IPS-15b (cell line): ENCODE measurements around the gene POLE3.
"Not testable (repeated sequence)": the region's sequence is repeated elsewhere in the genome, so short reads cannot be mapped to it uniquely, and the experiment has no call there.

Source experiments
- H3K27me3 ChIP-seq: one replicate; pipeline ENCODE4 v1.6.1; 2013; ENCODE audit warnings: low read length; ENCODE audit not compliant: control insufficient read depth, insufficient read depth
- H3K36me3 ChIP-seq: one replicate; pipeline ENCODE4 v1.6.1; 2013; ENCODE audit warnings: low read length; ENCODE audit not compliant: control insufficient read depth, insufficient read depth
- H3K4me1 ChIP-seq: one replicate; pipeline ENCODE4 v1.6.1; 2013; ENCODE audit warnings: mild to moderate bottlenecking, low read length; ENCODE audit not compliant: control insufficient read depth, insufficient read depth
- H3K4me3 ChIP-seq: one replicate; pipeline ENCODE4 v1.5.1; 2013; ENCODE audit warnings: low read depth, low read length
- H3K9ac ChIP-seq: one replicate; pipeline ENCODE4 v1.6.1; 2013; ENCODE audit warnings: low read depth, mild to moderate bottlenecking, low read length
- H3K9me3 ChIP-seq: one replicate; pipeline ENCODE4 v1.6.1; 2013; ENCODE audit warnings: mild to moderate bottlenecking, low read length; ENCODE audit not compliant: control insufficient read depth, insufficient read depth

Gene POLE3

DNA sequence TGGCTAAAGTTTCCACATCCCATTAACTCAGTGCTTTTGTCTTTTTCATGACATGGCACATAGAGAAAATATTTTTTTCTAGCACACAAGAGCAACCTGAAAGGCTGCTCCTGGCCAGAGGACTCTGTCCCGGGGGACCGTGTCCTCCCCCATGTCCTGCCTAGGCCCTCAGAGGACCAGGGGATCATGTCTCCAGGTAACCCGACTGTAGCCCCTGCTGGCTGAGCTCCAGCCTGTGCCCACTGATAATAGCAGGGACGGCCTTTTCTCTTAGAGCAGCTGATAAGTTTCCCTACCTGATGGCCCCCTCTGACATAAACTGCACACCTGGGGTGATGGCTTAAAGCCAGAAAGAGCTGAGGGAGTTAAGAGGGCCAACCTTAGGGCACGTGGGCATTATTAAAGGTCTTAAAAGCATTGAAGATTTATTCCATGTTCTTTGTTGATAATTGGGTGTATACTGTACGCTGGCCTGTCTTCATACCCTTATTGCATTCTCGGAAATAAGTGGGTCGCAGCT is 39.6 kb downstream of the POLE3 start:
- no peak overlapping the region for H3K4me3 ChIP-seq
- H3K36me3 ChIP-seq, result peaks cover 6% of the 10 kb centered on the region
- H3K27me3 ChIP-seq, result no peaks in the 10 kb centered on the region
- H3K9me3 ChIP-seq, result no peaks in the 10 kb centered on the region
- H3K9ac ChIP-seq, result no peak overlapping the region
- H3K4me1 ChIP-seq, result peaks cover 4% of the 10 kb centered on the region

GRCh38 chr9:113369855-113370140 is 40.7 kb downstream of the POLE3 start:
- H3K27me3 ChIP-seq, result no peaks in the 10 kb centered on the region
- H3K4me3 ChIP-seq, result no peak overlapping the region
- H3K4me1 ChIP-seq, result peaks cover 4% of the 10 kb centered on the region
- H3K9ac ChIP-seq, result no peak overlapping the region
- H3K9me3 ChIP-seq, result no peaks in the 10 kb centered on the region
- H3K36me3 ChIP-seq, result peaks cover 6% of the 10 kb centered on the region

DNA sequence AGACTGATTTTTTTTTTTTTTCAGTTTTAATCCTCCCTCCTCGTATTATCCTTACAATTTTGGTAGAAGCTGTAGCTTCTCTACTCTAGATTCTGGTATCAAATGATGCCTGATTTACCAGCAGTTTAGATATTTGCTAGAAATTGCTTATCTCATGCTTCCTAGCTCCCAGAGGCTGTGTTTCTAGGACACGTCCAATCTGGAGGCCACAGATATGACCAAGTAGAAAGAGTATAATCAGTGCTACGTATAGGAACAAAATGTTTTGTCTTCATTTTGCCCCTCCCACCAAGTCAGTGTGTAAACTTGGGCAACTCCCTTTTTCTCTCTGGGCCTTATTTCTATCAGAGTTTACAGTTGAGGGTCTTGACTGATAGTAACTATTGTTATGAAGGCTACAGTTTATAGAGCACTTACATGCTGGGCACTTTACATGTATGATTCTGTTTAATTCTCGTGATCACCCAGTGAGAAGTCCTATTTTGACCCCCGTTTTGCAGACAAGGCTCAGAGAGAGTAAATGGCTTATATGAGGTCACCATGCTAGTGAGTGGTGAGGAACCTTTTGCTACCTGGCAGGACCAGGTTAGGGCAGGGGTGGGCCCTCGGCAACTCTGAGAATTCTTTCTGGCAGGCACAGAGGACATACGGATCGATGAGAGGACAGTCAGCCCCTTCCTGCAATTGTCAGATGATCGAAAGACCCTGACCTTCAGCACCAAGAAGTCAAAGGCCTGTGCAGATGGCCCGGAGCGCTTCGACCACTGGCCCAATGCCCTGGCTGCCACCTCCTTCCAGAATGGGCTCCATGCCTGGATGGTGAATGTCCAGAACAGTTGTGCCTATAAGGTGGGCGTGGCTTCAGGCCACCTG is 41.3 kb downstream of the POLE3 start:
- Histone ChIP-seq H3K36me3 (peaks cover 4% of the 10 kb centered on the region), H3K4me3 (no peak overlapping the region), H3K4me1 (peaks cover 4% of the 10 kb centered on the region), H3K27me3 (no peaks in the 10 kb centered on the region), H3K9me3 (no peaks in the 10 kb centered on the region), H3K9ac (no peak overlapping the region)

DNA sequence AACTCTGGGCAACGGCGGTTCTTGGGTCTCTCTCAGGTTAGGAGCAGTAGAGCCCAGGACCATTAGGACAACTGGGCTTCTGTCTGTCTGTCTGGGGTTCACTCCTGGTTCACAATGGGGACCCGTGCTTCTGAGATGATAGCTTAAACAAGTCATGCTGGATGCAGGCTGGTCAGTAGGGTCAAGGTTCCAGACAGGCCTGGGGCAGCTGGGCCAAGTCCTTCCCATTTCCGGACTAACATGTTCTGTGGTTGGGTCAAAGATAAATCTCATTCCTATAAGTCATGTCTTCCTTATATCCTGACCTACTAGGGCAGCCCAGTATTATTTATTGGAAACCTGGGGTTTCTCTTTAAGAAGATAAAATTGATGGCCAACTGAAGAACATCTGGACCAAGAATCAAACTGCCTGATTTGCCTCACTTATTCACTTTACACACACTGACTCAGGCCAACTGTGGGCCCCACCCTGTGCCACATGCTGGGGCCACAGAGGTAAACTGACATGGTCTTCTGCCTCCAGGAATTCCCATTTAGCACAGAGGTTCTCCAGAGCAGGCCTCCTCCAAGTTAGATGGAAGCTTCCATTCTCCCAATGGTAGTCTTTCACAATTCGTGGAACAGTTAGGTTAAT is 42.0 kb downstream of the POLE3 start:
- Histone ChIP-seq H3K9me3 (no peaks in the 10 kb centered on the region), H3K4me1 (peaks cover 4% of the 10 kb centered on the region), H3K36me3 (no peaks in the 10 kb centered on the region), H3K9ac (no peak overlapping the region), H3K4me3 (no peak overlapping the region), H3K27me3 (no peaks in the 10 kb centered on the region)

DNA sequence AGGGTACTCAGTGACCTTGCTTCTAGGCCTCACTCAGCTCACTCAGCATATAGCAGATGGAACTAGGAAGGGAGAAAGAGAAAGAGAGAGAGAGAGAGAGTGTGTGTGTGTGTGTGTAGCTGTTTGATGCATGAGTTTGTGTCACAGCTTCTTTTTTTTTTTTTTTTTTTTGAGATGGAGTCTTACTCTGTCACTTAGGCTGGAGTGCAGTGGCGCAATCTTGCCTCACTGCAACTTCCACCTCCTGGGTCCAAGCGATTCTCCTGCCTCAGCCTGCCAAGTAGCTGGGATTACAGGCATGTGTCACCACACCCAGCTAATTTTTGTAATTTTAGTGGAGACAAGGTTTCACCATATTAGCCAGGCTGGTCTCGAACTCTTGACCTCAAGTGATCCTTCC is 44.8 kb downstream of the POLE3 start:
- not testable (repeated sequence) for H3K4me3 ChIP-seq, H3K4me1 ChIP-seq, H3K9me3 ChIP-seq, H3K9ac ChIP-seq, H3K27me3 ChIP-seq, H3K36me3 ChIP-seq

DNA sequence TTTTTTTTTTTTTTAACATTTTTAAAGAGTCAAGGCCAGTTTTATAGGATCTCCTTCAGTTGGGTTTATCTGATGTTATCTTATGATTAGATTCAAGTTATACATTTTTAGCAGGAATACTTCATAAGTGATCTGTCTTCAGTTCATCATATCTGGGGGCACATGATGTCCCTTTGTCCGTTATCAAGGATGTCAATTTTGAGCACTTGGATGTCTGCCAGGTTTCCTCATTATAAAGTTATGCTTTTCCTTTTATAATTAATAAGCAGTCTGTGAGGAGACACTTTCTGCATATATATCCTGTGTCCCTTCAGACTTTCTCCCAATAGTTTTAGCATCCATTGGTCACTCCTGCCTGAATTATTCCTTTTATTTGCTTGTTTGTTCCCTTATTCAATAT is 45.5 kb downstream of the POLE3 start:
- H3K27me3 ChIP-seq, result no peaks in the 10 kb centered on the region
- no peaks in the 10 kb centered on the region for H3K4me1 ChIP-seq
- no peak overlapping the region for H3K4me3 ChIP-seq
- no peak overlapping the region for H3K9ac ChIP-seq
- no peaks in the 10 kb centered on the region for H3K36me3 ChIP-seq
- no peaks in the 10 kb centered on the region for H3K9me3 ChIP-seq

DNA sequence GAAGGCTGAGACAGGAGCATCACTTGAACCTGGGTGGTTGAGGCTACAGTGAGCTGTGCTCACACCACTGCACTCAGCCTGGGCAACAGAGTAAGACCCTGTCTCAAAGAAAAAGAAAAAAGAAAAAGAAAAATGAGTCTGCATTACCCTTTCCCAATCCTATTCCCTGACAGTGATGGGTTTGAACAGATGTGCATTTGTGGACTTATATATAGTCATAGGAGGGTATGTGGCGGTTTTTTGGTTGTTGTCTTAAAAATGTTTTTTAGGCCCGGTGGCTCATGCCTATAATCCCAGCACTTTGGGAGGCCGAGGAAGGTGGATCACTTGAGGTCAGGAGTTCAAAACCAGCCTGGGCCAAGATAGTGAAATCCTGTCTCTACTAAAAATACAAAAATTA is 47.1 kb downstream of the POLE3 start:
- Histone ChIP-seq H3K36me3 (no peaks in the 10 kb centered on the region), H3K9ac (no peak overlapping the region), H3K9me3 (no peaks in the 10 kb centered on the region), H3K4me3 (no peak overlapping the region), H3K4me1 (no peaks in the 10 kb centered on the region), H3K27me3 (no peaks in the 10 kb centered on the region)

- H3K4me3 ChIP-seq, result no peak overlapping the region
- H3K27me3 ChIP-seq, result no peaks in the 10 kb centered on the region
- H3K9ac ChIP-seq, result no peak overlapping the region
- H3K4me1 ChIP-seq, result no peaks in the 10 kb centered on the region
- H3K9me3 ChIP-seq, result no peaks in the 10 kb centered on the region
- H3K36me3 ChIP-seq, result no peaks in the 10 kb centered on the region
These were observed 49.0 kb downstream of the POLE3 start for GRCh38 chr9:113361304-113362018.

DNA sequence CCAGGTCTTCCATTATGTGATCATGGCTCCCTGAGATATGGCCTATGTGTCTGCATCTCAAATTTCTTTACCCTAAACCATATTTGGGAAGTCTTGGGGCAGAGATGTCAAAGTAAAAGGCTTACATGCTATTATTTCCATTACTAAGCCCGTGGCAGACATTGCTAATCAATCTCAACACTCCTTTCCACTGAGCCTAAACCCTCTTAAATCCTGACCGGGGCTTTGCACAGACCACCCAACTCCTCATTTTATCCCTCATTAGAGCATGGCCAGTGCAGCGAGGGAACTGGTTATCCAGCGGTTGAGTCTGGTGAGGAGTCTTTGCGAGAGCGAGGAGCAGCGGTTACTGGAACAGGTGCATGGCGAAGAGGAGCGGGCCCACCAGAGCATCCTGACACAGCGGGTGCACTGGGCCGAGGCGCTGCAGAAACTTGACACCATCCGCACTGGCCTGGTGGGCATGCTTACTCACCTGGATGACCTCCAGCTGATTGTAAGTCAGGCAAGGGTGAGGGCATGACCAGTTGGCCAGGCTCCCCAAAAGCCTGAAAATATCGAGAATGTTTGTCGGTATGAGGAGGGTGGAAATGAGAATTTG is 50.1 kb downstream of the POLE3 start:
- Histone ChIP-seq H3K4me3 (no peak overlapping the region), H3K36me3 (no peaks in the 10 kb centered on the region), H3K9me3 (no peaks in the 10 kb centered on the region)

DNA sequence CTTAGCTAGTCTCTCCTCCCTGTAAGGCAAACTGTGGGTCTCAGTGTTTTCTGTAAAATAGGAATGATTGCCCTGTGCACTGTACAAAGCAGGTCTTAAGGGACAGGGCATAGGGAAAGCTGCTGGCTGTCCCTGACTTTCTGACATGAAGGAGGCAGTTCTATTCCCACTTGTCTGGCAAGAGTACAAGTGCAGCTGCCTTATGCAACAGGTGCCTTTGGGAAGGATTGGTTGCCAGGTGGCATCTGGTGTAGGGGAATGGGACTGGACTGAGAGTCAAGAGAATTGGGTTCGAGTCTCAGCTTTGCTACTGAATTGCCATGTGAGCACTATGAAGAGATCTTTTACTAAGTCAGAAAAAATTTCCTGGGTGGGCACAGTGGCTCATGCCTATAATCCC is 51.1 kb downstream of the POLE3 start:
- no peaks in the 10 kb centered on the region for H3K4me1 ChIP-seq
- H3K4me3 ChIP-seq, result no peak overlapping the region
- H3K9me3 ChIP-seq, result no peaks in the 10 kb centered on the region
- no peaks in the 10 kb centered on the region for H3K36me3 ChIP-seq
- no peak overlapping the region for H3K9ac ChIP-seq
- H3K27me3 ChIP-seq, result no peaks in the 10 kb centered on the region

More for the DNA sequence above, 50.1 kb downstream of the POLE3 start:
- H3K27me3 ChIP-seq, result no peaks in the 10 kb centered on the region
- no peaks in the 10 kb centered on the region for H3K4me1 ChIP-seq
- H3K9ac ChIP-seq, result no peak overlapping the region
